T-helper 17 cell (primary cell): ENCODE measurements around the gene CD6. TPM values are rescaled to one million over a fixed set of nuclear protein-coding genes. Genes with fewer than 3 reads are reported as not detected.

Source experiments
- ATAC-seq: fragments of 150-1000 bp; cut with Tn5 transposase; 2 replicates; pipeline ENCODE4 v1.10.0; 2021; ENCODE audit warnings: mild to moderate bottlenecking, moderate library complexity
- DNase-seq, 3 donors: peaks; one replicate each; pipeline versions ENCODE4 v3.0.0 to v3.0.0-alpha.2; 2020 to 2021
- H3K9me3 ChIP-seq: one replicate; pipeline ENCODE4 v1.7.0; 2013; ENCODE audit warnings: low read length, mild to moderate bottlenecking; ENCODE audit not compliant: control insufficient read depth, poor library complexity, severe bottlenecking
- H3K27ac Mint-ChIP-seq: one replicate; pipeline ENCODE4 v1.8.0; 2022; ENCODE audit warnings: mild to moderate bottlenecking, moderate library complexity, mixed read lengths
- H3K27me3 Mint-ChIP-seq: one replicate; pipeline ENCODE4 v1.8.0; 2022; ENCODE audit warnings: mixed read lengths
- H3K36me3 Mint-ChIP-seq: one replicate; pipeline ENCODE4 v1.8.0; 2022; ENCODE audit warnings: low read depth, mixed read lengths
- H3K4me1 Mint-ChIP-seq: one replicate; pipeline ENCODE4 v1.8.0; 2022; ENCODE audit warnings: mild to moderate bottlenecking, mixed read lengths
- H3K4me3 Mint-ChIP-seq: one replicate; pipeline ENCODE4 v1.8.0; 2022; ENCODE audit warnings: mild to moderate bottlenecking, moderate library complexity, mixed read lengths
- total RNA-seq, 4 donors: library from RNA in 2 of 4; stranded (reverse) in 2 of 4; gene quantifications; one replicate each; pipeline ENCODE4 v1.2.3 and lab custom pipeline; 2022 to 2026

CD6 gene
- total RNA-seq, 2 donors from 2014 or later, result 533 to 568 TPM

DNA sequence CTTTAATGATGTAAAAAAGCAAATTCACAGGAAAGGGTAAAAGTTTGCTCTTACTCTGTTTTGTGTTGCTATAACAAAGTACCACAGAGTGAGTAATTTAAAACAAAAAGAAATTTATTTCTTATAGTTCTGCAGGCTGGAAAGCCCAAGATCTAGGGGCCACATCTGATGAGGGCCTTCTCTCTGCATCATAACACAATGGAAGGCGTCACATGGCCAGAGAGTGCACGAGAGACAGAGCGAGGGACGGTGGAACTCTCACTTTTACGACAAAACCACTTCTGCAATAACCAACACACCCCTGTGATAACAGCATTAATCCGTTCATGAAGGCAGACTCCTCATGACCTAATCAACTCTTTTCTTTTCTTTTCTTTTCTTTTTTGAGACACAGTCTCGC is 31.1 kb downstream of the CD6 start:
- Mint-ChIP-seq H3K36me3 (peaks cover 2% of the 10 kb centered on the region), H3K27ac (peak overlapping the region; percentile 95), H3K27me3 (no peaks in the 10 kb centered on the region), H3K4me1 (peaks cover 60% of the 10 kb centered on the region), H3K4me3 (peak overlapping the region; percentile 71)
- DNase-seq (no peak), ATAC-seq (peak; percentile 62)
- H3K9me3 ChIP-seq, result no peaks in the 10 kb centered on the region

DNA sequence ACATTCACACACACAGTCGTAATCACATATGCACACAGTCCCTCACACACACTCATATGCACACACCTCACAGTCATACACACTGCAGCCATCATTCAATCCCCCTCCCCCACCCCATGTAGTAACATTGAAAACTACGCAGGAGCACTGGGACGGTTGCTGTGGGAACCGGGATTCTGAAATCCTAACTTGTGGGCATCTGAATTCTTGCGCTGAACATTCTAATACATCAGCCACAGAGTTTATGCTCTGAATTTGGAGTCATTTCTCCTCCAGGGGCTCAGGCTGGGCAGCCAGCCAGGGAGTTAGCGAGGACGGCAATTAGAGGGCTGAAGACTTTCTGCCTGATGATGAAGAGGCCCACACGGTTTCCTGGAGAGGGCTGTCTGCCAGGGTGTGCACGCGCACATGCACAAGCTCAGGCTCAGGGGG is 32.7 kb downstream of the CD6 start:
- ATAC-seq, result peak; percentile 68
- peak in 1 of 3 donors; percentile 44 for DNase-seq
- H3K9me3 ChIP-seq, result no peaks in the 10 kb centered on the region
- Mint-ChIP-seq H3K27me3 (no peaks in the 10 kb centered on the region), H3K4me3 (peak overlapping the region; percentile 83), H3K36me3 (peaks cover 2% of the 10 kb centered on the region), H3K4me1 (peaks cover 58% of the 10 kb centered on the region), H3K27ac (peak overlapping the region; percentile 95)

DNA sequence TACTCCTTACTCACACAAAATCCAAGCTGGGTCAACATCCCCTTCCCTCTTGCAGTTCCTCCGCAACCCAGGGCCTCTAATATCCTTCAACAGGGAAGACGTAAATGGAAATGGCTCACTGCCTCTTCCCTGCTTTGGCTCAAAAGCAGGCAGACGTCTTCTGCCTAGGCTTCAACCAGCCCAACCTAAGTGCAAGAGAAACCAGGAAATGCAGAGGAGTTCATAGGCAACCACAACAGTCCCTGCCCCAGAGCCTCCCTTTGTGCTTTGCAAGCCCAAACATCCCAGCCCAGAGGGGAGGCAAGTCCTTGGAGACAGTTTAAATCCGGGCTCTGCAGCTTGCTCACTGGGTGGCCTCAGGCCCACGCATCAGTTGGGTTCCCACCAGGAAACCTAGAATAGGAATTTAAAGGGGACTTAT is 33.3 kb downstream of the CD6 start:
- Mint-ChIP-seq H3K4me3 (peak overlapping the region; percentile 83), H3K4me1 (peaks cover 59% of the 10 kb centered on the region), H3K27me3 (no peaks in the 10 kb centered on the region), H3K27ac (peak overlapping the region; percentile 95), H3K36me3 (peaks cover 3% of the 10 kb centered on the region)
- DNase-seq (peak in 1 of 3 donors; percentile 31), ATAC-seq (peak; percentile 77)
- H3K9me3 ChIP-seq, result no peaks in the 10 kb centered on the region

DNA sequence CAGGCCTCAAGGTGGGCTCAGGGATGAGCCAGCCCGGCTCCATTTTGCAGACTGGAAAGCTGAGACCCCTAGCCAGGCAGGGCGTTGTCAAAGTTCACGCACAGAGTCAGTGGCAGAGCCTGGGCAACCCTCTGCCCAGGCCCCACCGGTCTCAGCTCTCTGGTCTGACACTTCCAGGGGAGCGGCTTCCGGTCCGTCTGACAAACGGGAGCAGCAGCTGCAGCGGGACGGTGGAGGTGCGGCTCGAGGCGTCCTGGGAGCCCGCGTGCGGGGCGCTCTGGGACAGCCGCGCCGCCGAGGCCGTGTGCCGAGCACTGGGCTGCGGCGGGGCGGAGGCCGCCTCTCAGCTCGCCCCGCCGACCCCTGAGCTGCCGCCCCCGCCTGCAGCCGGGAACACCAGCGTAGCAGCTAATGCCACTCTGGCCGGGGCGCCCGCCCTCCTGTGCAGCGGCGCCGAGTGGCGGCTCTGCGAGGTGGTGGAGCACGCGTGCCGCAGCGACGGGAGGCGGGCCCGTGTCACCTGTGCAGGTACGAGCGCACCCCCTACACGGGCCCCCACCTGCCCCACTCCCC is 36.0 kb downstream of the CD6 start:
- no peaks in the 10 kb centered on the region for H3K9me3 ChIP-seq
- Mint-ChIP-seq H3K27ac (peak overlapping the region; percentile 95), H3K36me3 (peaks cover 4% of the 10 kb centered on the region), H3K4me3 (no peak overlapping the region), H3K4me1 (peaks cover 47% of the 10 kb centered on the region), H3K27me3 (no peaks in the 10 kb centered on the region)
- ATAC-seq (no peak), DNase-seq (no peak)

- H3K27ac Mint-ChIP-seq, result peak overlapping the region; percentile 95
- peaks cover 5% of the 10 kb centered on the region for H3K36me3 Mint-ChIP-seq
- peak overlapping the region; percentile 82 for H3K4me3 Mint-ChIP-seq
- H3K27me3 Mint-ChIP-seq, result no peaks in the 10 kb centered on the region
- H3K4me1 Mint-ChIP-seq, result peaks cover 44% of the 10 kb centered on the region
- no peak for ATAC-seq
- H3K9me3 ChIP-seq, result no peaks in the 10 kb centered on the region
- DNase-seq, result no peak
Measured at GRCh38 chr11:61007956-61008896, 36.7 kb downstream of the CD6 start.

DNA sequence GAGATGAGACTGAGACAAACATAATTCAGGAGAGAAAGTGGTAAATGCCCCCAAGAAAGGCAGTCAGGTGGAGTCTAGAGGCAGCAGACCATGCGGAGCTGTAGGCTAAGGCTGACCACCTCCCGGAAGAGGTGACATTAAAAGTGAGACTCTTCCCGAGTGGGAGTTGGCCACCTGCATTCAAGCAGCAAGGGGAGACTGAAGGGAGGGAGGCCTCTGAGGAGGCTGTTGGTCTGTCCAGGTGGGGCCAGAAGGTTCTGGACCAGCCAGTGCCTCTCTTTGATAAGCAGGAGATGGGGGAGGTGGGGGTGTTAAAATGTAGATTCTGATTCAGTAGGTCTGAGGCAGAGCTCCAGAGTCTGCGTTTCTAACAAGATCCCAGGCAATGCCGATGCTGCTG is 37.5 kb downstream of the CD6 start:
- H3K27me3 Mint-ChIP-seq, result no peaks in the 10 kb centered on the region
- peaks cover 5% of the 10 kb centered on the region for H3K36me3 Mint-ChIP-seq
- DNase-seq, result no peak
- H3K27ac Mint-ChIP-seq, result peak overlapping the region; percentile 95
- ATAC-seq, result no peak
- no peak overlapping the region for H3K4me3 Mint-ChIP-seq
- H3K4me1 Mint-ChIP-seq, result peaks cover 42% of the 10 kb centered on the region
- H3K9me3 ChIP-seq, result no peaks in the 10 kb centered on the region

DNA sequence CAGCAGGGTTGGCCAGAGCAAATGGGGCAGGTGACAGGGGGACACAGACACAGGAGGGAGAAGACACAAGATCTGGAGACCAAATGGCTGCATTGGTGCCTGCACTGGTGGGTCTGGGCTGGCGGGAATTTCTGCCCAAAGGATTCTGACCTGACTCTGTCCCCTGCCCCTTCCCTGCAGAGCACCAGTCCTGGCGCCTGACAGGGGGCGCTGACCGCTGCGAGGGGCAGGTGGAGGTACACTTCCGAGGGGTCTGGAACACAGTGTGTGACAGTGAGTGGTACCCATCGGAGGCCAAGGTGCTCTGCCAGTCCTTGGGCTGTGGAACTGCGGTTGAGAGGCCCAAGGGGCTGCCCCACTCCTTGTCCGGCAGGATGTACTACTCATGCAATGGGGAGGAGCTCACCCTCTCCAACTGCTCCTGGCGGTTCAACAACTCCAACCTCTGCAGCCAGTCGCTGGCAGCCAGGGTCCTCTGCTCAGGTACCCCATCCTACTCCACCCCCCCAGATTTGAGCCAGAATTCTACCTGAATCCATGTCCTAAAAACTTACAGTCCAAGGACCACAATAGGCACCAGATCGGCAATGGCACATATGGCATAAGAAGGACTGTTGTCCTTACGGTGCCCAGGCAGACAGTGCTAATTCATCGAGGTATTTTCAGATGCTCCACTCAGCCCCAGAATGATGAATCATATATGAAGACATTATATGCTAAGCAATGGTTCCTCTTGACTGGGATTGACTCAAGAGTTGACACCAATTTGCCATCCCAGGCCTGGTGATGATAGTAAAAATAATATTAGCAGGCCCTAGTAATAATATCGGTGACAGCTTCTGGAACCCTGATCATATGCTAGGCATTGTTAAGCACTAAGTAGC is 38.2 kb downstream of the CD6 start:
- peak overlapping the region; percentile 95 for H3K27ac Mint-ChIP-seq
- DNase-seq (no peak), ATAC-seq (no peak)
- no peaks in the 10 kb centered on the region for H3K9me3 ChIP-seq
- no peak overlapping the region for H3K4me3 Mint-ChIP-seq
- peaks cover 5% of the 10 kb centered on the region for H3K36me3 Mint-ChIP-seq
- H3K27me3 Mint-ChIP-seq, result no peaks in the 10 kb centered on the region
- peaks cover 36% of the 10 kb centered on the region for H3K4me1 Mint-ChIP-seq

GRCh38 chr11:61010466-61011228 is 39.2 kb downstream of the CD6 start:
- Mint-ChIP-seq H3K4me3 (peak overlapping the region; percentile 36), H3K4me1 (peaks cover 29% of the 10 kb centered on the region), H3K27ac (peak overlapping the region; percentile 95), H3K27me3 (no peaks in the 10 kb centered on the region), H3K36me3 (peaks cover 7% of the 10 kb centered on the region)
- DNase-seq (no peak), ATAC-seq (no peak)
- no peaks in the 10 kb centered on the region for H3K9me3 ChIP-seq

GRCh38 chr11:61011229-61011870 is 39.9 kb downstream of the CD6 start:
- H3K9me3 ChIP-seq, result no peaks in the 10 kb centered on the region
- H3K36me3 Mint-ChIP-seq, result peaks cover 7% of the 10 kb centered on the region
- DNase-seq (no peak), ATAC-seq (no peak)
- H3K27ac Mint-ChIP-seq, result peak overlapping the region; percentile 95
- no peak overlapping the region for H3K4me3 Mint-ChIP-seq
- no peaks in the 10 kb centered on the region for H3K27me3 Mint-ChIP-seq
- H3K4me1 Mint-ChIP-seq, result peaks cover 29% of the 10 kb centered on the region

- ATAC-seq, result no peak
- no peak for DNase-seq
- Mint-ChIP-seq H3K27ac (peak overlapping the region; percentile 95), H3K27me3 (no peaks in the 10 kb centered on the region), H3K4me1 (peaks cover 23% of the 10 kb centered on the region), H3K36me3 (peaks cover 7% of the 10 kb centered on the region), H3K4me3 (no peak overlapping the region)
- H3K9me3 ChIP-seq, result no peaks in the 10 kb centered on the region
Measured at GRCh38 chr11:61011950-61012736, 40.7 kb downstream of the CD6 start.

GRCh38 chr11:61012737-61013215 is 41.3 kb downstream of the CD6 start:
- H3K27me3 Mint-ChIP-seq, result no peaks in the 10 kb centered on the region
- H3K27ac Mint-ChIP-seq, result peak overlapping the region; percentile 95
- H3K4me3 Mint-ChIP-seq, result peak overlapping the region; percentile 63
- H3K36me3 Mint-ChIP-seq, result peaks cover 9% of the 10 kb centered on the region
- peaks cover 23% of the 10 kb centered on the region for H3K4me1 Mint-ChIP-seq
- DNase-seq, result no peak
- no peak for ATAC-seq
- no peaks in the 10 kb centered on the region for H3K9me3 ChIP-seq
